HepG2 (cell line): ENCODE results near the gene FAM181A. TPM values are rescaled to one million over a fixed set of nuclear protein-coding genes. Genes with fewer than 3 reads are reported as not detected.

ENCODE experiments used
- ASH2L ChIP-seq: fragments of 300-600, 200-600 bp; sonication (generic); IDR thresholded peaks from 2 replicates; pipeline ENCODE4 v1.7.0; 2017; ENCODE audit warnings: low read depth, mild to moderate bottlenecking, moderate library complexity, mixed read lengths, low read length; ENCODE audit not compliant: insufficient read length
- DNMT3B ChIP-seq: conservative IDR thresholded peaks from 2 replicates; pipeline ENCODE4 v1.6.1; 2016; ENCODE audit warnings: missing biosample characterization, control low read depth
- EED ChIP-seq: sonication (generic); formaldehyde crosslinking; IDR thresholded peaks from 2 replicates; pipeline ENCODE4 v1.5.0; 2020; ENCODE audit warnings: mild to moderate bottlenecking, missing genetic modification reagents
- FOXA3 ChIP-seq: IDR thresholded peaks from 2 replicates; pipeline ENCODE4 v1.6.1; 2016; ENCODE audit warnings: missing genetic modification reagents, missing compliant biosample characterization
- HNRNPK ChIP-seq: fragments of 200-400 bp; formaldehyde crosslinking; IDR thresholded peaks from 2 replicates; pipeline ENCODE4 v1.6.1; 2018; ENCODE audit warnings: low read length, low read depth, moderate library complexity, mild to moderate bottlenecking; ENCODE audit not compliant: poor library complexity, severe bottlenecking
- KAT8 ChIP-seq: IDR thresholded peaks from 2 replicates; pipeline ENCODE4 v1.6.1; 2016; ENCODE audit warnings: missing genetic modification reagents, missing compliant biosample characterization
- LCORL ChIP-seq, 2 experiments: fragments of 450-650 bp in 1 of 2; sonication (generic) in 1 of 2; formaldehyde crosslinking in 1 of 2; IDR thresholded peaks; 2 replicates each; pipeline versions ENCODE4 v1.5.0 to v1.6.1; 2017 to 2020; ENCODE audit warnings: antibody characterized with exemption in 1 of 2, missing genetic modification reagents in 1 of 2
- MLLT10 ChIP-seq: sonication (generic); formaldehyde crosslinking; IDR thresholded peaks from 2 replicates; pipeline ENCODE4 v1.4.0; 2020; ENCODE audit warnings: missing genetic modification reagents
- NAIF1 ChIP-seq: sonication (generic); formaldehyde crosslinking; IDR thresholded peaks from 2 replicates; pipeline ENCODE4 v1.5.0; 2020; ENCODE audit warnings: mild to moderate bottlenecking, missing genetic modification reagents, borderline replicate concordance
- NFE2 ChIP-seq: sonication (generic); formaldehyde crosslinking; IDR thresholded peaks from 2 replicates; pipeline ENCODE4 v1.4.0; 2020; ENCODE audit warnings: missing genetic modification reagents
- NFIB ChIP-seq: sonication (generic); formaldehyde crosslinking; IDR thresholded peaks from 2 replicates; pipeline ENCODE4 v1.9.0; 2021; ENCODE audit warnings: missing genetic modification reagents, mild to moderate bottlenecking, borderline replicate concordance
- NFYB ChIP-seq: sonication (generic); formaldehyde crosslinking; IDR thresholded peaks from 2 replicates; pipeline ENCODE4 v1.4.0; 2020; ENCODE audit warnings: missing genetic modification reagents
- PHF20 ChIP-seq: sonication (generic); formaldehyde crosslinking; IDR thresholded peaks from 2 replicates; pipeline ENCODE4 v1.5.0; 2020; ENCODE audit warnings: mild to moderate bottlenecking, missing genetic modification reagents
- POGZ ChIP-seq: sonication (generic); formaldehyde crosslinking; IDR thresholded peaks from 2 replicates; pipeline ENCODE4 v1.4.0; 2020; ENCODE audit warnings: mild to moderate bottlenecking, missing genetic modification reagents
- SATB2 ChIP-seq: sonication (generic); formaldehyde crosslinking; IDR thresholded peaks from 2 replicates; pipeline ENCODE4 v1.5.0; 2020; ENCODE audit warnings: missing genetic modification reagents
- ZNF317 ChIP-seq: sonication (generic); formaldehyde crosslinking; IDR thresholded peaks from 2 replicates; pipeline ENCODE4 v1.5.0; 2020; ENCODE audit warnings: mild to moderate bottlenecking, missing genetic modification reagents
- ZNF331 ChIP-seq: sonication (generic); formaldehyde crosslinking; IDR thresholded peaks from 2 replicates; pipeline ENCODE4 v1.4.0; 2020; ENCODE audit warnings: missing genetic modification reagents
- ZNF772 ChIP-seq: sonication (generic); formaldehyde crosslinking; IDR thresholded peaks from 2 replicates; pipeline ENCODE4 v1.5.0; 2020; ENCODE audit warnings: mild to moderate bottlenecking, missing genetic modification reagents
- ZNF782 ChIP-seq: sonication (generic); formaldehyde crosslinking; IDR thresholded peaks from 2 replicates; pipeline ENCODE4 v1.4.0; 2020; ENCODE audit warnings: missing genetic modification reagents, mild to moderate bottlenecking, borderline replicate concordance
- polyA plus RNA-seq, 8 experiments: library from polyadenylated mRNA; depleted of rRNA in 3 of 8; stranded (reverse) in 7 of 8; unstranded in 1 of 8; fragments of >200 nt; fragmentation: Illumina TruSeq in 4 of 8; extraction: Trizol in 4 of 8; gene quantifications; 2 replicates each; pipeline versions ENCODE4 v1.2.1 to v1.2.3, GENCODE V29; 2011 to 2016; ENCODE audit warnings: low read depth in 4 of 8, missing spikeins in 1 of 8, mixed read lengths in 1 of 8; ENCODE audit not compliant: insufficient read depth in 1 of 8
- total RNA-seq, 5 experiments: library from RNA; depleted of rRNA; stranded (reverse); fragments of >200 nt; fragmentation: Illumina TruSeq; extraction: Trizol; gene quantifications; 2 replicates each; pipeline ENCODE4 v1.2.3, GENCODE V29; 2016; ENCODE audit warnings: low read depth in 1 of 5
- TF ChIP-seq, protein P1 (sequence below): sonication (generic); formaldehyde crosslinking; IDR thresholded peaks from 2 replicates; pipeline ENCODE4 v1.4.0; 2020; ENCODE audit warnings: missing genetic modification reagents
- TF ChIP-seq, protein P2 (sequence below), 2 experiments: sonication (generic) in 1 of 2; formaldehyde crosslinking in 1 of 2; IDR thresholded peaks; 2 replicates each; pipeline versions ENCODE4 v1.4.0 to v1.6.1; 2018 to 2020; ENCODE audit warnings: missing genetic modification reagents in 2 of 2, borderline replicate concordance in 1 of 2, low read depth in 1 of 2, mild to moderate bottlenecking in 1 of 2, missing biosample characterization in 1 of 2
- TF ChIP-seq, protein P3 (sequence below): sonication (generic); formaldehyde crosslinking; IDR thresholded peaks from 2 replicates; pipeline ENCODE4 v1.5.0; 2020; ENCODE audit warnings: mild to moderate bottlenecking, missing genetic modification reagents, moderate library complexity

FAM181A gene
- total and polyA plus RNA-seq, 2 of the 13 experiments (the other 11 are each of a cell fraction or from before 2014, with no cell fraction given) = 1.1 to 1.5 TPM

DNA sequence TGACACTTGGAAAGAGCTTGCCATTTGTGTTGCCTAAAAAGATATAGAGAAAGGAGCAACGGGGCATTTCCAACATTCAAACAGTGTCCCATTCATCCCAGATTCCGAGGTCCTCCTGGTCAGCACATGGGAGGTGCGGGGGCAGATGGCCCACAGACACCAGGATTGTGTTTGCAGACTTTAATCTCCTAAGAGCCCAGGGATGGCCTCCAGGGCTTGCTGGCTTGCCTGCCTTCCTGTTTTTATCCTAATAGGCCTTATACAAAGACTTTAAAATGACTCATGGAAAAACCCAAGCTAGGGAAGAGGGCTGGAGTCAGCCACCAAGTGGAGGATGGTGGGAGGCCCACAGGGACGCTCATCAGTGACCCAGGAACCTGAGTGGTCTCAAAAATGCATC lies 21.5 kb upstream of the FAM181A start (continued):
- TF ChIP-seq, protein P1, sequence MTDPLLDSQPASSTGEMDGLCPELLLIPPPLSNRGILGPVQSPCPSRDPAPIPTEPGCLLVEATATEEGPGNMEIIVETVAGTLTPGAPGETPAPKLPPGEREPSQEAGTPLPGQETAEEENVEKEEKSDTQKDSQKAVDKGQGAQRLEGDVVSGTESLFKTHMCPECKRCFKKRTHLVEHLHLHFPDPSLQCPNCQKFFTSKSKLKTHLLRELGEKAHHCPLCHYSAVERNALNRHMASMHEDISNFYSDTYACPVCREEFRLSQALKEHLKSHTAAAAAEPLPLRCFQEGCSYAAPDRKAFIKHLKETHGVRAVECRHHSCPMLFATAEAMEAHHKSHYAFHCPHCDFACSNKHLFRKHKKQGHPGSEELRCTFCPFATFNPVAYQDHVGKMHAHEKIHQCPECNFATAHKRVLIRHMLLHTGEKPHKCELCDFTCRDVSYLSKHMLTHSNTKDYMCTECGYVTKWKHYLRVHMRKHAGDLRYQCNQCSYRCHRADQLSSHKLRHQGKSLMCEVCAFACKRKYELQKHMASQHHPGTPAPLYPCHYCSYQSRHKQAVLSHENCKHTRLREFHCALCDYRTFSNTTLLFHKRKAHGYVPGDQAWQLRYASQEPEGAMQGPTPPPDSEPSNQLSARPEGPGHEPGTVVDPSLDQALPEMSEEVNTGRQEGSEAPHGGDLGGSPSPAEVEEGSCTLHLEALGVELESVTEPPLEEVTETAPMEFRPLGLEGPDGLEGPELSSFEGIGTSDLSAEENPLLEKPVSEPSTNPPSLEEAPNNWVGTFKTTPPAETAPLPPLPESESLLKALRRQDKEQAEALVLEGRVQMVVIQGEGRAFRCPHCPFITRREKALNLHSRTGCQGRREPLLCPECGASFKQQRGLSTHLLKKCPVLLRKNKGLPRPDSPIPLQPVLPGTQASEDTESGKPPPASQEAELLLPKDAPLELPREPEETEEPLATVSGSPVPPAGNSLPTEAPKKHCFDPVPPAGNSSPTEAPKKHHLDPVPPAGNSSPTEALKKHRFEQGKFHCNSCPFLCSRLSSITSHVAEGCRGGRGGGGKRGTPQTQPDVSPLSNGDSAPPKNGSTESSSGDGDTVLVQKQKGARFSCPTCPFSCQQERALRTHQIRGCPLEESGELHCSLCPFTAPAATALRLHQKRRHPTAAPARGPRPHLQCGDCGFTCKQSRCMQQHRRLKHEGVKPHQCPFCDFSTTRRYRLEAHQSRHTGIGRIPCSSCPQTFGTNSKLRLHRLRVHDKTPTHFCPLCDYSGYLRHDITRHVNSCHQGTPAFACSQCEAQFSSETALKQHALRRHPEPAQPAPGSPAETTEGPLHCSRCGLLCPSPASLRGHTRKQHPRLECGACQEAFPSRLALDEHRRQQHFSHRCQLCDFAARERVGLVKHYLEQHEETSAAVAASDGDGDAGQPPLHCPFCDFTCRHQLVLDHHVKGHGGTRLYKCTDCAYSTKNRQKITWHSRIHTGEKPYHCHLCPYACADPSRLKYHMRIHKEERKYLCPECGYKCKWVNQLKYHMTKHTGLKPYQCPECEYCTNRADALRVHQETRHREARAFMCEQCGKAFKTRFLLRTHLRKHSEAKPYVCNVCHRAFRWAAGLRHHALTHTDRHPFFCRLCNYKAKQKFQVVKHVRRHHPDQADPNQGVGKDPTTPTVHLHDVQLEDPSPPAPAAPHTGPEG (CRISPR knock-in tag) = peak; percentile 60; the same call in 1 of the 2 replicates
- no peak for TF ChIP-seq ZNF782
- TF ChIP-seq PHF20 (CRISPR knock-in tag) = no peak
- no peak for TF ChIP-seq LCORL (IDR thresholded peaks at IDR 0.05)
- peak; percentile 64; the same call in 1 of the 2 replicates for TF ChIP-seq LCORL (CRISPR knock-in tag; IDR thresholded peaks at IDR 0.05)
- TF ChIP-seq EED (CRISPR knock-in tag) = no peak
- TF ChIP-seq, protein P2, sequence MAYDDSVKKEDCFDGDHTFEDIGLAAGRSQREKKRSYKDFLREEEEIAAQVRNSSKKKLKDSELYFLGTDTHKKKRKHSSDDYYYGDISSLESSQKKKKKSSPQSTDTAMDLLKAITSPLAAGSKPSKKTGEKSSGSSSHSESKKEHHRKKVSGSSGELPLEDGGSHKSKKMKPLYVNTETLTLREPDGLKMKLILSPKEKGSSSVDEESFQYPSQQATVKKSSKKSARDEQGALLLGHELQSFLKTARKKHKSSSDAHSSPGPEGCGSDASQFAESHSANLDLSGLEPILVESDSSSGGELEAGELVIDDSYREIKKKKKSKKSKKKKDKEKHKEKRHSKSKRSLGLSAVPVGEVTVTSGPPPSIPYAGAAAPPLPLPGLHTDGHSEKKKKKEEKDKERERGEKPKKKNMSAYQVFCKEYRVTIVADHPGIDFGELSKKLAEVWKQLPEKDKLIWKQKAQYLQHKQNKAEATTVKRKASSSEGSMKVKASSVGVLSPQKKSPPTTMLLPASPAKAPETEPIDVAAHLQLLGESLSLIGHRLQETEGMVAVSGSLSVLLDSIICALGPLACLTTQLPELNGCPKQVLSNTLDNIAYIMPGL (CRISPR knock-in tag; IDR thresholded peaks at IDR 0.05; ENCODE audit: borderline replicate concordance in 1 of 2, low read depth in 1 of 2) = no peak; a peak in 2 of 4 replicates
- no peak for TF ChIP-seq DNMT3B
- peak; percentile 63 for TF ChIP-seq POGZ (CRISPR knock-in tag)
- TF ChIP-seq SATB2 = peak; percentile 63; the same call in 1 of the 2 replicates
- TF ChIP-seq NFIB (CRISPR knock-in tag) = no peak
- TF ChIP-seq MLLT10 (CRISPR knock-in tag) = no peak
- no peak for TF ChIP-seq HNRNPK
- TF ChIP-seq NAIF1 = no peak
- TF ChIP-seq, protein P3, sequence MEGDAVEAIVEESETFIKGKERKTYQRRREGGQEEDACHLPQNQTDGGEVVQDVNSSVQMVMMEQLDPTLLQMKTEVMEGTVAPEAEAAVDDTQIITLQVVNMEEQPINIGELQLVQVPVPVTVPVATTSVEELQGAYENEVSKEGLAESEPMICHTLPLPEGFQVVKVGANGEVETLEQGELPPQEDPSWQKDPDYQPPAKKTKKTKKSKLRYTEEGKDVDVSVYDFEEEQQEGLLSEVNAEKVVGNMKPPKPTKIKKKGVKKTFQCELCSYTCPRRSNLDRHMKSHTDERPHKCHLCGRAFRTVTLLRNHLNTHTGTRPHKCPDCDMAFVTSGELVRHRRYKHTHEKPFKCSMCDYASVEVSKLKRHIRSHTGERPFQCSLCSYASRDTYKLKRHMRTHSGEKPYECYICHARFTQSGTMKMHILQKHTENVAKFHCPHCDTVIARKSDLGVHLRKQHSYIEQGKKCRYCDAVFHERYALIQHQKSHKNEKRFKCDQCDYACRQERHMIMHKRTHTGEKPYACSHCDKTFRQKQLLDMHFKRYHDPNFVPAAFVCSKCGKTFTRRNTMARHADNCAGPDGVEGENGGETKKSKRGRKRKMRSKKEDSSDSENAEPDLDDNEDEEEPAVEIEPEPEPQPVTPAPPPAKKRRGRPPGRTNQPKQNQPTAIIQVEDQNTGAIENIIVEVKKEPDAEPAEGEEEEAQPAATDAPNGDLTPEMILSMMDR (CRISPR knock-in tag) = peak; percentile 34
- peak; percentile 36; the same call in 1 of the 2 replicates for TF ChIP-seq ZNF772
- TF ChIP-seq NFE2 (CRISPR knock-in tag) = no peak
- no peak for TF ChIP-seq ASH2L
- peak; percentile 62; the same call in 1 of the 2 replicates for TF ChIP-seq ZNF317 (CRISPR knock-in tag)
- TF ChIP-seq ZNF331 (CRISPR knock-in tag) = peak; percentile 57; the same call in 1 of the 2 replicates
- TF ChIP-seq FOXA3 = peak; percentile 47; the same call in 1 of the 2 replicates
- no peak for TF ChIP-seq NFYB
- peak; percentile 42; the same call in 1 of the 2 replicates for TF ChIP-seq KAT8
